H1 (cell line): ENCODE results near the gene RAD51D. TPM values are rescaled to one million over a fixed set of nuclear protein-coding genes. Genes with fewer than 3 reads are reported as not detected.

Source experiments
- CBX8 ChIP-seq: fragments of 300-800, 300-1000 bp; sonication (generic); IDR thresholded peaks from 2 replicates; pipeline ENCODE4 v1.7.1; 2016; ENCODE audit warnings: low read depth, low read length, borderline replicate concordance
- EZH2 ChIP-seq: fragments of 200-600 bp; sonication (generic); IDR thresholded peaks from 2 replicates; pipeline ENCODE4 v1.7.1; 2012; ENCODE audit warnings: low read depth, mild to moderate bottlenecking, moderate library complexity, low read length, inconsistent platforms; ENCODE audit not compliant: severe bottlenecking
- FOSL1 ChIP-seq: IDR thresholded peaks from 2 replicates; pipeline ENCODE4 v1.6.1; 2011; ENCODE audit warnings: mild to moderate bottlenecking, low read depth, low read length, moderate library complexity; ENCODE audit not compliant: insufficient read depth
- JUN ChIP-seq: IDR thresholded peaks from 2 replicates; pipeline ENCODE4 v1.6.1; 2011; ENCODE audit warnings: low read depth, mild to moderate bottlenecking, improper control_type of control experiment, low read length
- JUND ChIP-seq: IDR thresholded peaks from 2 replicates; pipeline ENCODE4 v1.6.1; 2011; ENCODE audit warnings: mild to moderate bottlenecking, improper control_type of control experiment, low read length
- RBBP5 ChIP-seq: IDR thresholded peaks from 2 replicates; pipeline ENCODE4 v1.7.1; 2012; ENCODE audit warnings: low read depth, mild to moderate bottlenecking, inconsistent platforms, low read length, moderate library complexity, borderline replicate concordance
- SAP30 ChIP-seq: fragments of 300-600 bp; sonication (generic); IDR thresholded peaks from 2 replicates; pipeline ENCODE4 v1.7.1; 2012; ENCODE audit warnings: low read length, moderate library complexity, mild to moderate bottlenecking, inconsistent platforms; ENCODE audit not compliant: insufficient read depth, insufficient replicate concordance
- SP4 ChIP-seq: IDR thresholded peaks from 2 replicates; pipeline ENCODE4 v1.6.1; 2012; ENCODE audit warnings: low read length, inconsistent platforms
- TBP ChIP-seq: IDR thresholded peaks from 2 replicates; pipeline ENCODE4 v1.6.1; 2011; ENCODE audit warnings: low read depth, low read length, improper control_type of control experiment
- TCF12 ChIP-seq: IDR thresholded peaks from 2 replicates; pipeline ENCODE4 v1.6.1; 2011; ENCODE audit warnings: low read depth, mild to moderate bottlenecking, low read length
- polyA plus RNA-seq, 7 experiments: library from polyadenylated mRNA; depleted of rRNA in 3 of 7; stranded (reverse) in 5 of 7; unstranded in 2 of 7; fragments of >200 nt in 5 of 7; fragments of 200-250 nt in 2 of 7; gene quantifications; 1 replicate in 5 of 7; 2 replicates in 1 of 7; 4 replicates in 1 of 7; pipeline versions ENCODE4 v1.2.1 to v1.2.3, GENCODE V29; 2011 to 2013; ENCODE audit warnings: missing spikeins in 2 of 7, mixed read lengths in 2 of 7
- total RNA-seq: library from RNA; stranded (reverse); fragmentation: NEBNext Ultra II Directional; extraction: Animal tissue kit (Norgen Biotek cat#: 25700); gene quantifications from 2 replicates; pipeline ENCODE4 v1.2.1, GENCODE V29; 2021
- TF ChIP-seq, protein P1 (sequence below): IDR thresholded peaks from 2 replicates; pipeline ENCODE4 v1.6.1; 2011; ENCODE audit warnings: low read depth, mild to moderate bottlenecking, low read length; ENCODE audit not compliant: insufficient read depth

Gene RAD51D
- total and polyA plus RNA-seq, 2 of the 8 experiments (the other 6 are each of a cell fraction or from before 2014, with no cell fraction given), result 10.2 to 12.9 TPM

GRCh38 chr17:35073183-35073790 is 46.4 kb downstream of the RAD51D start (continued):
- TF ChIP-seq JUND, result no peak
- no peak for TF ChIP-seq SP4
- no peak for TF ChIP-seq EZH2
- TF ChIP-seq FOSL1, result no peak
- no peak for TF ChIP-seq SAP30
- TF ChIP-seq RBBP5, result no peak
- no peak for TF ChIP-seq JUN
- no peak for TF ChIP-seq CBX8
- no peak for TF ChIP-seq TCF12
- TF ChIP-seq, protein P1, sequence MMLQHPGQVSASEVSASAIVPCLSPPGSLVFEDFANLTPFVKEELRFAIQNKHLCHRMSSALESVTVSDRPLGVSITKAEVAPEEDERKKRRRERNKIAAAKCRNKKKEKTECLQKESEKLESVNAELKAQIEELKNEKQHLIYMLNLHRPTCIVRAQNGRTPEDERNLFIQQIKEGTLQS, result no peak
- TF ChIP-seq TBP, result no peak
